HG03469 (cell line): ENCODE data around the gene PNPLA8.
A peak's percentile ranks its signal among the peaks of the same experiment; 100 is the strongest.
"Not testable (repeated sequence)": the region's sequence is repeated elsewhere in the genome, so short reads cannot be mapped to it uniquely, and the experiment has no call there.

Source experiments
- ATAC-seq: cut with Tn5 transposase; IDR thresholded peaks from one replicate; pipeline ENCODE4 v1.9.1; 2021; ENCODE audit warnings: mild to moderate bottlenecking, moderate library complexity, moderate number of reproducible peaks; ENCODE audit not compliant: unreplicated experiment

The PNPLA8 gene

GRCh38 chr7:108479118-108479517 is 46.8 kb downstream of the PNPLA8 start:
- no peak for ATAC-seq

GRCh38 chr7:108468246-108468645 is 57.7 kb downstream of the PNPLA8 start:
- no peak for ATAC-seq

GRCh38 chr7:108467391-108467790 is 58.5 kb downstream of the PNPLA8 start:
- no peak for ATAC-seq

- not testable (repeated sequence) for ATAC-seq
These were observed 59.6 kb downstream of the PNPLA8 start for GRCh38 chr7:108466322-108466721.

- no peak for ATAC-seq
These were observed 61.2 kb downstream of the PNPLA8 start for GRCh38 chr7:108464743-108465142.

- ATAC-seq, result no peak
These were observed 62.3 kb downstream of the PNPLA8 start for GRCh38 chr7:108463613-108464012.

- no peak for ATAC-seq
These were observed 64.1 kb downstream of the PNPLA8 start for GRCh38 chr7:108461840-108462239.

- ATAC-seq, result no peak
These were observed 65.0 kb downstream of the PNPLA8 start for GRCh38 chr7:108460964-108461363.

- no peak for ATAC-seq
These were observed 65.9 kb downstream of the PNPLA8 start for GRCh38 chr7:108459922-108460551.

GRCh38 chr7:108457871-108458270 is 68.1 kb downstream of the PNPLA8 start:
- ATAC-seq, result no peak

GRCh38 chr7:108456845-108457540 is 68.9 kb downstream of the PNPLA8 start:
- no peak for ATAC-seq

GRCh38 chr7:108455998-108456677 is 69.8 kb downstream of the PNPLA8 start, which contains the start of gene NRCAM:
TSS of gene NRCAM (minus strand) at chr7:108456436. CDS start at chr7:108240064, 216,372 bp downstream.
- ATAC-seq, result no peak

GRCh38 chr7:108455551-108455997 is 70.4 kb downstream of the PNPLA8 start:
- ATAC-seq, result no peak

- no peak for ATAC-seq
These were observed 71.0 kb downstream of the PNPLA8 start for GRCh38 chr7:108454674-108455550.

- ATAC-seq, result no peak
These were observed 71.6 kb downstream of the PNPLA8 start for GRCh38 chr7:108454317-108454673.

- no peak for ATAC-seq
These were observed 72.6 kb downstream of the PNPLA8 start for GRCh38 chr7:108453320-108453719.

GRCh38 chr7:108452707-108453106 is 73.2 kb downstream of the PNPLA8 start:
- ATAC-seq, result peak; percentile 58

- no peak for ATAC-seq
These were observed 74.6 kb downstream of the PNPLA8 start for GRCh38 chr7:108451296-108451848.

GRCh38 chr7:108450160-108450559 is 75.8 kb downstream of the PNPLA8 start:
- ATAC-seq, result no peak

- ATAC-seq, result no peak
These were observed 76.4 kb downstream of the PNPLA8 start for GRCh38 chr7:108449521-108449920.
